Ishikawa (cell line): ENCODE data around the gene RECQL5.
A peak's percentile ranks its signal among the peaks of the same experiment; 100 is the strongest.

ENCODE experiments used
- CEBPB ChIP-seq: IDR thresholded peaks from 2 replicates; pipeline ENCODE4 v1.6.1; 2012
- CREB1 ChIP-seq: IDR thresholded peaks from 2 replicates; pipeline ENCODE4 v1.6.1; 2012; ENCODE audit warnings: low read depth
- EGR1 ChIP-seq: IDR thresholded peaks from 2 replicates; pipeline ENCODE4 v1.6.1; 2012
- EP300 ChIP-seq: IDR thresholded peaks from 2 replicates; pipeline ENCODE4 v1.6.1; 2012; ENCODE audit warnings: borderline replicate concordance
- FOXM1 ChIP-seq: IDR thresholded peaks from 2 replicates; pipeline ENCODE4 v1.6.1; 2012; ENCODE audit warnings: low read depth, borderline replicate concordance
- NFIC ChIP-seq: IDR thresholded peaks from 2 replicates; pipeline ENCODE4 v1.6.1; 2012
- RAD21 ChIP-seq: IDR thresholded peaks from 2 replicates; pipeline ENCODE4 v1.6.1; 2012; ENCODE audit warnings: low read depth
- TAF1 ChIP-seq: IDR thresholded peaks from 2 replicates; pipeline ENCODE4 v1.6.1; 2012; ENCODE audit warnings: low read depth, mild to moderate bottlenecking
- TCF12 ChIP-seq: IDR thresholded peaks from 2 replicates; pipeline ENCODE4 v1.6.1; 2012; ENCODE audit warnings: low read depth
- TEAD4 ChIP-seq: IDR thresholded peaks from 2 replicates; pipeline ENCODE4 v1.6.1; 2012
- YY1 ChIP-seq: IDR thresholded peaks from 2 replicates; pipeline ENCODE4 v1.6.1; 2012; ENCODE audit warnings: low read depth
- ZBTB7A ChIP-seq: IDR thresholded peaks from 2 replicates; pipeline ENCODE4 v1.6.1; 2012; ENCODE audit warnings: low read depth
- TF ChIP-seq, protein P1 (sequence below): IDR thresholded peaks from 2 replicates; pipeline ENCODE4 v1.6.1; 2012
- TF ChIP-seq, protein P2 (sequence below): IDR thresholded peaks from 2 replicates; pipeline ENCODE4 v1.6.1; 2012; ENCODE audit warnings: low read depth, mild to moderate bottlenecking
- TF ChIP-seq, protein P3 (sequence below): IDR thresholded peaks from 2 replicates; pipeline ENCODE4 v1.6.1; 2012

The RECQL5 gene

DNA sequence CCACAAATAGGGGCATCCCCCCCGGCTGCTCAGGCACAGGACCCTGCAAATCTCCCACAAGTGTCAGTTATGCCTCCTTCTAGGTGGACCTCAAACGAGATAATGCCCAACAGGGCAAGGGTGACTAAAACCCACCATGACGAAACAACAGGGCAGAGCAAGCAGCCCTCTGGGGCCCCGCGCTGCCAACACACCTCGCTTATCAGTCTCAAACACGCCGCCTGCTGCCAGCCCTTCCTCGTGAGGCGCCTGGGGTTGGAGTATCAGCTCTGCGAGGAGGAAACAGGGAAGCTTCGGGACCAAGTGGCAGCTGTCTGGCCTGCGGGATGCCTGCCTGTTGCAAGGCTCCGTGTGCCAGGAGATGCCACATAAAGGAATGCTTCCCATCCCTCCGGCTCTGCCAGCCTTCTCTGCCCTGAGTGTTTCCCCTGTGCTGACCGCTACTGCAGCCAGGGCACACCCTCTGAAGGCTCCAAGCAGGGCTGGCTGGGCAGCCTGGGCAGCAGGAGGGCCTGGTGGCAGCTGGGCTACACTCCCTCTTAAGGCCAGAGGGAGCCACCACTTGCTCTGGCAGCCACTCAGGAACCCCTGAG, 31.2 kb downstream of the RECQL5 start:
- TF ChIP-seq ZBTB7A = no peak
- no peak for TF ChIP-seq RAD21
- TF ChIP-seq, protein P1, sequence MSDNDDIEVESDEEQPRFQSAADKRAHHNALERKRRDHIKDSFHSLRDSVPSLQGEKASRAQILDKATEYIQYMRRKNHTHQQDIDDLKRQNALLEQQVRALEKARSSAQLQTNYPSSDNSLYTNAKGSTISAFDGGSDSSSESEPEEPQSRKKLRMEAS = no peak
- TF ChIP-seq CEBPB = no peak
- TF ChIP-seq NFIC = no peak
- TF ChIP-seq TCF12 = no peak
- TF ChIP-seq TAF1 = no peak

DNA sequence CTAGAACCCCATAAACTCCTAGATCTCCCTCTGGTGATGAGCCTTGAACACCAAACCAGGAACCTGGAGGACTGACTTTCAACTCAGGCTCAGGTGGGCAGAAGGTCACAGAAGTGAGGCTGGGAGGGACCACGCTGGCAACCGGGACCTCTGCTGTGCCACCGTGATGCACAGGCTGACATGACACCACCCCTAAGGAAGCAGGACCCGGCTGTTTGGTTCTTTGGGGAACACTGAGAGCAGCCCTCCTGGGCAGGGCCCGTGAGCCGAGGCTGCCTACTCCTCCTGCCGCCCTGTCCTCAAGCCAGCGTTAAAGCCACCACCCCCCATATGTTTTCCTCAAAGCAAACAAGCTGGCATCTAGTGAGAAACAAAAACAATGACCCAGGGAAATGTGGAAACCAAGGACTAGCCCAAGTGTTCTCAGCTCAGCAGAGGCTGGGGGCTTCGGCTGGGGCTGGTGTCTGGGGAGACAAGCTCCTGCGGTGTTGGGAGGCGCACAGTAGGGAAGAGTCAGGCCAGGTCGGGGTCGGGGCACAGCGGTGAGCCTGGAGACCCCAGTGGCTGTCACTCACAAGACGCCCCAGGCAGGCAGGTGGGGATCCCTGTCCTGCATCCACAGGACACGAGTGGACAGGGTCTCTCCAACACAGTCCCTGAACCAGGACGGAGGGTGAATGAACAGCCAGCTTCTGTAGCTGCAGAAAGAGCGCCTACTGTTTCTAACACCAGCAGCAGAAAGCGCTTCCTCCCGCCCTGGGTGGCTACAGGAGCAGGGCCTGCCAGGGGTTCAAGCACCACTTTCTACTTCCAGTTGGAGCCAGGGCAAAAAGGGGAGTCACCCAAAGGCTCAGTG, 32.0 kb downstream of the RECQL5 start:
- TF ChIP-seq ZBTB7A (no peak), CREB1 (no peak), CEBPB (no peak)

DNA sequence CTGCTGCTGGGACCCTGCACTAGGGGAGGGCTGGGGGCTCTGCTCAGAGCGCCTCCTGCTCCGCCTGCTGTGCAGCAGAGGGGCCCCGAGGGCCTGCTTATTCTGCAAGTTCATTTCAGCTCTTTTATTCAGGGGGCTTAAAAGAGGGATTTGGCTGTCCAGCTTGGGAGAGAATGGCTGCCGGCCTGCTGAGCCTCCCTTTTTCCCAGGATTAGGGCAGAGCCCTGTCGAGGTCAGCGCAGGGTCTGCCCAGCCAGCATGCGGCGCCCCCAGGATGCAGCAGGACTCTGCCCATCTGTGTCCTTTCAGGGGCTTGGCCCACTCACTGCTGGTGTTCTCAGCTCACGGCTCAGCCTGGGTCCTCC, 32.6 kb downstream of the RECQL5 start:
- TF ChIP-seq ZBTB7A (no peak), TEAD4 (no peak), TCF12 (no peak), CEBPB (no peak), FOXM1 (no peak), EP300 (no peak), CREB1 (no peak), YY1 (no peak), NFIC (no peak), EGR1 (no peak), TAF1 (no peak), RAD21 (no peak)
- TF ChIP-seq, protein P2, sequence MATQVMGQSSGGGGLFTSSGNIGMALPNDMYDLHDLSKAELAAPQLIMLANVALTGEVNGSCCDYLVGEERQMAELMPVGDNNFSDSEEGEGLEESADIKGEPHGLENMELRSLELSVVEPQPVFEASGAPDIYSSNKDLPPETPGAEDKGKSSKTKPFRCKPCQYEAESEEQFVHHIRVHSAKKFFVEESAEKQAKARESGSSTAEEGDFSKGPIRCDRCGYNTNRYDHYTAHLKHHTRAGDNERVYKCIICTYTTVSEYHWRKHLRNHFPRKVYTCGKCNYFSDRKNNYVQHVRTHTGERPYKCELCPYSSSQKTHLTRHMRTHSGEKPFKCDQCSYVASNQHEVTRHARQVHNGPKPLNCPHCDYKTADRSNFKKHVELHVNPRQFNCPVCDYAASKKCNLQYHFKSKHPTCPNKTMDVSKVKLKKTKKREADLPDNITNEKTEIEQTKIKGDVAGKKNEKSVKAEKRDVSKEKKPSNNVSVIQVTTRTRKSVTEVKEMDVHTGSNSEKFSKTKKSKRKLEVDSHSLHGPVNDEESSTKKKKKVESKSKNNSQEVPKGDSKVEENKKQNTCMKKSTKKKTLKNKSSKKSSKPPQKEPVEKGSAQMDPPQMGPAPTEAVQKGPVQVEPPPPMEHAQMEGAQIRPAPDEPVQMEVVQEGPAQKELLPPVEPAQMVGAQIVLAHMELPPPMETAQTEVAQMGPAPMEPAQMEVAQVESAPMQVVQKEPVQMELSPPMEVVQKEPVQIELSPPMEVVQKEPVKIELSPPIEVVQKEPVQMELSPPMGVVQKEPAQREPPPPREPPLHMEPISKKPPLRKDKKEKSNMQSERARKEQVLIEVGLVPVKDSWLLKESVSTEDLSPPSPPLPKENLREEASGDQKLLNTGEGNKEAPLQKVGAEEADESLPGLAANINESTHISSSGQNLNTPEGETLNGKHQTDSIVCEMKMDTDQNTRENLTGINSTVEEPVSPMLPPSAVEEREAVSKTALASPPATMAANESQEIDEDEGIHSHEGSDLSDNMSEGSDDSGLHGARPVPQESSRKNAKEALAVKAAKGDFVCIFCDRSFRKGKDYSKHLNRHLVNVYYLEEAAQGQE = no peak
- TF ChIP-seq, protein P1 = no peak
- TF ChIP-seq, protein P3, sequence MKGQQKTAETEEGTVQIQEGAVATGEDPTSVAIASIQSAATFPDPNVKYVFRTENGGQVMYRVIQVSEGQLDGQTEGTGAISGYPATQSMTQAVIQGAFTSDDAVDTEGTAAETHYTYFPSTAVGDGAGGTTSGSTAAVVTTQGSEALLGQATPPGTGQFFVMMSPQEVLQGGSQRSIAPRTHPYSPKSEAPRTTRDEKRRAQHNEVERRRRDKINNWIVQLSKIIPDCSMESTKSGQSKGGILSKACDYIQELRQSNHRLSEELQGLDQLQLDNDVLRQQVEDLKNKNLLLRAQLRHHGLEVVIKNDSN = no peak

DNA sequence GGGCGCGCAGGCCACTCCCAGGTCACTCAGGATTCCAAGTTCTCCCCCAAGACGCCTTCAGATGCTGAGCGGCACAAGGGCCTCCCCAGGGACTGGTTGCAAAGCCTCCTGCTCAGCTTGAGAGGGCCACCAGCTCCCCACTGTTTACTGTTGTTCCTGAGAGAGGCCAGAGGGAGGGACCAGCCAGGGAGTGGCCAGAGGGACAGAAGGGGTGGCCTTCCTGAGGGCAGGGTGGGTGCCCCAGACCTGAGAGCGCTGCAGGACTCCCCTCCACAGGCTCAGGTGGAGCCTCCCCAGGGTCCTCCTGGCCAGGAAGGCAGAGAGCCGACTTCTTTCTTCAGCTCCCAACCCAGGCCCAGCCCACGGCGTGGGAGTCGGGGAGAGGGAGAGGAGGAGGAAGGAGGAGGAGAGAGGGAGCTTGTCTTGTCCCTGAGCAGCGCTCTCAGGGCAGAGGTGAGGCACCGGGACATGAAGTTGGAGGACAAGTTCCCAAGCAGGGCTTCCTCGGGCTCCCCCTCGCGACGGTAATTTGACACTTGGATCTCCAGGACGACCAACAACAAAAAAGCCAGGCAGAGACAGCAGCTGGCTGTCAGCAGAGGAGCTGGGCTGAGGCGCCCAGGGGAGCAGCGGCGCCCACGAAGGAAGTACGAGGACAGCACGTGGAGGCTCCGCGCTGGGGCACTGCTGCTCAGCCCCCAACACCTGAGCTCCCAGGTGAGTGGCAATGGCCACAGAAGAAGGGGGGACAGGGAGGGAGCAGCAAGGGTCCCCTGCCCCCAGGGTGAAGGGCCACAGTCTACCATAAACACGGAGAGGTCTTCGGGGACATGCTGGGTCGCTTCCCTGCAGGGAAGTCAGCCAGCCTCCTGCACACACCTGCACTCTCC, 33.2 kb downstream of the RECQL5 start:
- TF ChIP-seq, protein P2 = no peak
- TF ChIP-seq EGR1 = peak; percentile 70; the same call in 1 of the 2 replicates
- TF ChIP-seq TAF1 = no peak; the same call in 1 of the 2 replicates
- TF ChIP-seq ZBTB7A = peak; percentile 73
- no peak for TF ChIP-seq YY1
- no peak for TF ChIP-seq CREB1
- peak; percentile 73 for TF ChIP-seq TCF12
- TF ChIP-seq RAD21 = peak; percentile 57
- TF ChIP-seq, protein P1 = peak; percentile 98
- no peak for TF ChIP-seq NFIC

DNA sequence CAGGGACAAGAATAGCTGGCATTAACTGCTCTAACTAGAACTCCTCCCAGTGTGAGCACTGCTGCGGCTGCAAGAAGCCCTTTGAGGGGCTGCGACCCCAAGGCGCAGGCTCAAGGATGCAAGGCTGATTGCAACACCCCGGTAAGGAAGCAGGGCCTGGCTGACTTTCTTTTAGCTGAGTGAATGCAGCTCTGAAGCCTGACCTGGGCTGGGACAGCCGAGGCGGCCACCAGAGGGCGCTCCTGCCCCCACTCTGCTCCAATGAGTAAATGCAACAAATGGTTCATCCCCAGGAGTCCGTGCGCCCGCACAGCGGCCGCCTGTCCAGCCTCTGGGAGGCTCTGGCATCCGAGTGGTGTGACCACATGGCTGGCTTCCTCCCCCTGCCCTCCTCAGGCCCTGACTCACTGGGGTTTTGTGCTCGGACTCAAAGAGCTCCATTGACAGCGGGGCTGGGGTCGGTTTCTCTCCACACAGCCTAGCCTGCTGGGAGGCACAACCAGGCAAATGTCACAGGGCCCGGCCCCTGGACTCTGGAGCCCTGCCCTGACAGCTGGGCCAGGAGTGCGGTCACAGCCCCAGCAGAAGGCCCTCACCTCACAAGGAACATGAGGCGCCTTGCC, 34.0 kb downstream of the RECQL5 start, which contains the start of gene SMIM5:
Gene SMIM5, plus strand, starts transcription at position 572 of the 623 bp plus-strand sequence. CDS start 6,768 bp downstream, outside the sequence.
- TF ChIP-seq, protein P2 = no peak
- no peak for TF ChIP-seq EP300
- peak; percentile 77 for TF ChIP-seq CEBPB
- TF ChIP-seq, protein P1 = peak; percentile 73
- peak; percentile 49; the same call in 1 of the 2 replicates for TF ChIP-seq YY1
- TF ChIP-seq TAF1 = 0 out of 2 replicates have a peak, but pooled peaks have one; percentile 14
- TF ChIP-seq EGR1 = no peak
- TF ChIP-seq RAD21 = peak; percentile 85
- no peak for TF ChIP-seq FOXM1
